ENCODE measurements around the gene NUP98.
"Not testable (repeated sequence)": the region's sequence is repeated elsewhere in the genome, so short reads cannot be mapped to it uniquely, and the experiment has no call there.

The NUP98 gene

GRCh38 chr11:3671334-3672254 lies 125.8 kb downstream of the NUP98 start, which contains the start of gene CHRNA10:
Gene CHRNA10 (minus strand): TSS chr11:3671384. CDS start chr11:3671312, 72 bp downstream.
- Mint-ChIP-seq H3K4me1 (no peaks in the 10 kb centered on the region), H3K27me3 (no peaks in the 10 kb centered on the region), H3K9me3 (no peaks in the 10 kb centered on the region), H3K36me3 (peaks cover 52 to 69% of the 10 kb centered on the region in 2 donors), H3K27ac (peak within 1 kb of the TSS; percentile 38), H3K4me3 (no peak within 1 kb of the TSS)
- ATAC-seq (replicated peaks) (no peak), DNase-seq (no peak)

DNA sequence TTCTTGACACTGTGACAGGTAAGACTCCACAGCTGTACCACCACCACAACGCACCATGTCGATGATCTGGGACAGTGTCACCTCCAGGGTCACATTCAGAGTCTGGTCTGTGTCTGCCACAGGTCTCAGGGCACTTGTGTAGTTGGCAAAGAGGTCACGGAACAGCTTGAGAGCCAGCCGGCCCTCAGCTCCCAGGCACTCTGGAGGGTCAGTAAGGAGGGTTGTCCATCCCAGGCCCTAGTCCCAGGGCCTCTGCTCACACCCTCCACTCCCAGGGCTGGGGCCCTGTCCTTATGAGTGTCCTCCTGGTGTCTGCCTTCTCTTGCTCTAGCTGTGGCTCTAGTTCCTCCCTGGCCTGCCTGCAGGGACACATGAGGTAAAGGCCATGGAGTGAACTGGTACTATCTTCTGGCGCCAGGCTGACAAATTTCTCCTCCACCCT lies 127.6 kb downstream of the NUP98 start:
- no peak overlapping the region for H3K27ac Mint-ChIP-seq
- no peaks in the 10 kb centered on the region for H3K9me3 Mint-ChIP-seq
- no peak for ATAC-seq (replicated peaks)

DNA sequence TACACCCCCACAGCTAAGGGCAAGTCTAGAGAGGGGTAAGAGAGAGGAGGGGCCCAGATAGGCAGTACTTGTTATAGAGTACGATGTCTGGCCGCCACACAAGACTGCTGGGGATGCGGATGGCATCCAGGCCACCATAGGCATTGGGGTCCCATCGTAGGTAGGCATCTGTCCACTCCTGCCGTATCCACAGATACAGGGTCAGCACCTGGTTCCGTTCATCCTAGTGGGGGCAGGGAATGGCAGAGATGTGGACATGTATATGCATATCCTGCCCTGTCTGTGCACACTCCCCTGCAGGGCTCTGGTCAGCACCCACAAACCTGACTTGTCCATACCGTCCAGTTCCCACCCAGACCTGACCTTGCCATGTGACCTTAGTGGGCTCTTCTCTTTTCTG lies 128.2 kb downstream of the NUP98 start:
- Mint-ChIP-seq H3K27me3 (no peaks in the 10 kb centered on the region), H3K36me3 (peaks cover 56 to 73% of the 10 kb centered on the region in 2 donors)

More for the DNA sequence above, 127.6 kb downstream of the NUP98 start:
- Mint-ChIP-seq H3K4me1 (no peaks in the 10 kb centered on the region), H3K27me3 (no peaks in the 10 kb centered on the region), H3K4me3 (no peak overlapping the region), H3K36me3 (peaks cover 53 to 74% of the 10 kb centered on the region in 2 donors)
- DNase-seq: no peak

DNA sequence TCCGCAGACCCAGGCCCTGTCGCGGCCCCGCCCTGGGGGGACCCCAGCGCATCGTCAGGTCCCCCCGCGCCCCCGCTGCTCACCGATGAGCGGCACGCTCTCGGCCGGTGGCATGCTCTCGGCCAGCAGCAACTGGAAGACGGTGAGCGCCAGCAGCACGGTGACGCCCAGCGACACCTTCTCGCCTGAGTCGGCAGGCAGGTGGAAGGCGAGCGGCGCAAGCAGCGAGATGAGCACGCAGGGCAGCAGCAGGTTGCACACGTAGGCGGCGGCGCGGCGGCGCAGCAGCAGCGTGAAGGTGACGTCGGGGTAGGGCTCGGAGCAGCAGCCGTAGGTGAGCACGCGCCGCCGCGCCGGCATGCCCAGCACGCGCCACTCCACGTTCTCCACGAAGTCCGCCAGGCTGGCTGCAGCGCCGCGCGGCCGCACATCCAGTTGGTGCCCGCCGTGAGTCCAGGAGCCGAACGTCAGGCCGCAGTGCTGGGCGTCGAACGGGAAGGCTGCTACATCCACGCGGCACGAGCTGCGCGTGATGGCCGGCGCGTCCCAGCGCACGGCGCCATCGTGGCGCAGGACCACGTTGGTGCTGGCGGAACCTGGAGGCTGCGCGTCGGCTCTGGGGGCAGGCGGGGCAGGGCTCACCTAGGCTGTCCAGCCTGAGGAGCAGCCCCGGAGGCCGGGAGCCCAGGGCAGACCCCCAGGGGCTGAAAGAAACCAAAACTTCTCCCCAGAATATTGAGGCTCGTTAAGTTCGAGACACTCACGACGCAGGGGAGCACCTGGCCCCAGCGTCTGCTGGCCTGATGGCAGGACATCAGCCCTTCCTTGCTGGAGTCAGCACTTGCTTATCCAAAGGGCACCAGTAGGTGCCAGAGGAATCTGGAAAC lies 130.0 kb downstream of the NUP98 start:
- Mint-ChIP-seq H3K27me3 (no peaks in the 10 kb centered on the region), H3K9me3 (no peaks in the 10 kb centered on the region), H3K4me3 (no peak overlapping the region), H3K4me1 (no peaks in the 10 kb centered on the region), H3K27ac (no peak overlapping the region), H3K36me3 (peaks cover 53 to 73% of the 10 kb centered on the region in 2 donors)
- ATAC-seq (replicated peaks) (no peak), DNase-seq (no peak)

More for the DNA sequence above, 128.2 kb downstream of the NUP98 start:
- H3K4me3 Mint-ChIP-seq: no peak overlapping the region
- H3K9me3 Mint-ChIP-seq: no peaks in the 10 kb centered on the region
- H3K27ac Mint-ChIP-seq: no peak overlapping the region
- DNase-seq (no peak), ATAC-seq (replicated peaks) (no peak)
- no peaks in the 10 kb centered on the region for H3K4me1 Mint-ChIP-seq

DNA sequence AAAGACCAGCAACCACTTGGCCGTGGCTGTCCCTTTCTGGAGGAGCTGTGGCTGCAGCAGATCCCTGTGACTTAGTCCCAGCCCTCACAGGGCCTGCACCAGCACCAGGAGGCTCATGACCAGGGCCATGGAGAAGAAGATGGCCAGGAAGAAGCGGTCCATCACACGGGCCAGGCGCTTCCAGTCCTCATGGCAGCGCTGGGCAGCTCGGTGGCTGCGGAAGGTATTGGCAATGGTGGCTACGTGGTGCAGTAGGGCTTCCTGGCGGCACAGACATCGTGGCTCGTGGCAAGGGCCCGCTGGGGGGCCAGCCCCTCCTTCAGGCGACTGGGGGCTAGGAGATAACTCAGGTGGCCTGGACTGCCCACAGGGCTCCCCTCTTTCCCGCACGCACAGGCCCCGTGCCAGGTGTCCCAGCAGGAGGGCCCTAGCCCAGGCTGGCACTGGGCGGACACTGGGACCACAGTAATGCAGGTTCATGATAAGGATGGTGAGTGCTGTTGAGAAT lies 131.3 kb downstream of the NUP98 start:
- no peak overlapping the region for H3K27ac Mint-ChIP-seq
- ATAC-seq (replicated peaks) (no peak), DNase-seq (no peak)
- no peak overlapping the region for H3K4me3 Mint-ChIP-seq
- no peaks in the 10 kb centered on the region for H3K27me3 Mint-ChIP-seq
- H3K4me1 Mint-ChIP-seq: no peaks in the 10 kb centered on the region
- peaks cover 46 to 66% of the 10 kb centered on the region in 2 donors for H3K36me3 Mint-ChIP-seq
- no peaks in the 10 kb centered on the region for H3K9me3 Mint-ChIP-seq

DNA sequence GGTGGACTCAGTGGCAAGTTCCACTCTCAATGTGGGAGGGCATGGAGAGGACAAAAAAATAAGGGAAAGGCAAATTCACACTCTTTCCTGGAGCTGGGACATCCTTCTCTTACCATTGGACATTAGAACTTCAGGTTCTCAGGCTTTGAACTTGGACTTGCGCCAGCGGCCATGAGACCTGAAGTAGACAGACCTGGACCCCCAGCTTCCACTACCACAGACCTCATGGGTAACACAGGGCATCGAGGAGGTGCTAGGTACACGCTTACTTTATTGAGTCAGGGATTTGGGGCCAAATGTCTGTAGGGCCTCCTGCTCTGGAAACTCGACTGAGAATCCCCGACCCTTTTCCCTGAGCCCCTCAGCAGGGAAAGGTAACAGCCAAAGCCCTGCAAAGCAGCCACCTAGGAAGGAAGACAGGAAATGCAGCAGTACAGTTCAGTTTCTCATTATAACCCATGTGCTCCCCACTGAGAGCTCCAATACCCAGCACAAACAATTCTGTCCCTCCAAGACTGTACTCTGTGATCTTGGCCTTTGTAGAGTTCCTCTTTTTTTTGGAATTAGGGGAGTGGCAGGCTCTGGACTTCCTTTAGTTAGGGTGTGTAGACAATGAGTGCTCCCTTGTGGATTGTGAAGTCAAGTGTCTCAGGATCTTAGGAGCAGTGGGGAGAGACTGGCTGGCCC lies 131.9 kb downstream of the NUP98 start:
- H3K36me3 Mint-ChIP-seq: peaks cover 40 to 60% of the 10 kb centered on the region in 2 donors
- no peaks in the 10 kb centered on the region for H3K4me1 Mint-ChIP-seq
- DNase-seq: no peak
- no peak for ATAC-seq (replicated peaks)
- no peak overlapping the region for H3K4me3 Mint-ChIP-seq
- no peak overlapping the region for H3K27ac Mint-ChIP-seq
- no peaks in the 10 kb centered on the region for H3K27me3 Mint-ChIP-seq
- H3K9me3 Mint-ChIP-seq: no peaks in the 10 kb centered on the region

- ATAC-seq (replicated peaks): no peak
- Mint-ChIP-seq H3K36me3 (peaks cover 29 to 47% of the 10 kb centered on the region in 2 donors), H3K27me3 (no peaks in the 10 kb centered on the region), H3K27ac (peak overlapping the region; percentile 32), H3K4me1 (no peaks in the 10 kb centered on the region), H3K9me3 (no peaks in the 10 kb centered on the region), H3K4me3 (no peak overlapping the region)
- DNase-seq: no peak
Measured at GRCh38 chr11:3664032-3664630, 133.2 kb downstream of the NUP98 start.

- Mint-ChIP-seq H3K27me3 (peaks cover 5 to 7% of the 10 kb centered on the region in 2 donors), H3K4me3 (no peak overlapping the region), H3K9me3 (no peaks in the 10 kb centered on the region), H3K36me3 (peaks cover 22 to 35% of the 10 kb centered on the region in 2 donors), H3K27ac (no peak overlapping the region), H3K4me1 (no peaks in the 10 kb centered on the region)
- ATAC-seq (replicated peaks): no peak
- no peak for DNase-seq
Measured at GRCh38 chr11:3662856-3663255, 134.5 kb downstream of the NUP98 start.

- no peaks in the 10 kb centered on the region for H3K4me1 Mint-ChIP-seq
- no peaks in the 10 kb centered on the region for H3K9me3 Mint-ChIP-seq
- H3K36me3 Mint-ChIP-seq: peaks cover 18 to 26% of the 10 kb centered on the region in 2 donors
- DNase-seq: no peak
- ATAC-seq (replicated peaks): no peak
- peaks cover 5 to 7% of the 10 kb centered on the region in 2 donors for H3K27me3 Mint-ChIP-seq
- H3K4me3 Mint-ChIP-seq: no peak overlapping the region
- H3K27ac Mint-ChIP-seq: no peak overlapping the region
Measured at GRCh38 chr11:3660960-3661359, 136.4 kb downstream of the NUP98 start.

DNA sequence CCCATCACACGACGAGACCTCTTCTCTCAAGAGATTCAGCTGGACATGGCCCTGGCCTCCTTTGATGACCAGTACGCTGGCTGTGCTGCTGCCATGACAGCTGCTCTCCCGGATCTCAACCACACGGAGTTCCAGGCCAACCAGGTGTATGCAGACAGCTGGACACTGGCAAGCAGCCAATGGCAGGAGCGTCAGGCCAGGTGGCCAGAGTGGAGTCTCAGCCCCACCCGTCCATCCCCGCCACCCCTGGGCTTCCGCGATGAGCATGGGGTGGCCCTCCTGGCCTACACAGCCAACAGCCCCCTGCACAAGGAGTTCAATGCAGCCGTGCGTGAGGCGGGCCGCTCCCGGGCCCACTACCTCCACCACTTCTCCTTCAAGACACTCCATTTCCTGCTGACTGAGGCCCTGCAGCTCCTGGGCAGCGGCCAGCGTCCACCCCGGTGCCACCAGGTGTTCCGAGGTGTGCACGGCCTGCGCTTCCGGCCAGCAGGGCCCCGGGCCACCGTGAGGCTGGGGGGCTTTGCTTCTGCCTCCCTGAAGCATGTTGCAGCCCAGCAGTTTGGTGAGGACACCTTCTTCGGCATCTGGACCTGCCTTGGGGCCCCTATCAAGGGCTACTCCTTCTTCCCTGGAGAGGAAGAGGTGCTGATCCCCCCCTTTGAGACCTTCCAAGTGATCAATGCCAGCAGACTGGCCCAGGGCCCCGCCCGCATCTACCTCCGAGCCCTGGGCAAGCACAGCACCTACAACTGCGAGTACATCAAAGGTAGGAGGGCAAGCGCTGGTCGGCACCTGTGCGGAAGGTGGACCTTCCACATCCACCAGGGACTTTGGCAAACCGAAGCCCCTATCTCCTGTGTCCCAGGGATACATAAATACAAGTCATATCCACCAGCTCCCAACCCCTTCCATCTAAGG lies 137.5 kb downstream of the NUP98 start:
- peaks cover 5 to 11% of the 10 kb centered on the region in 2 donors for H3K27me3 Mint-ChIP-seq
- H3K9me3 Mint-ChIP-seq: no peaks in the 10 kb centered on the region
- H3K27ac Mint-ChIP-seq: no peak overlapping the region
- no peak overlapping the region for H3K4me3 Mint-ChIP-seq
- no peak for DNase-seq
- H3K4me1 Mint-ChIP-seq: no peaks in the 10 kb centered on the region
- H3K36me3 Mint-ChIP-seq: peaks cover 10 to 15% of the 10 kb centered on the region in 2 donors
- no peak for ATAC-seq (replicated peaks)

DNA sequence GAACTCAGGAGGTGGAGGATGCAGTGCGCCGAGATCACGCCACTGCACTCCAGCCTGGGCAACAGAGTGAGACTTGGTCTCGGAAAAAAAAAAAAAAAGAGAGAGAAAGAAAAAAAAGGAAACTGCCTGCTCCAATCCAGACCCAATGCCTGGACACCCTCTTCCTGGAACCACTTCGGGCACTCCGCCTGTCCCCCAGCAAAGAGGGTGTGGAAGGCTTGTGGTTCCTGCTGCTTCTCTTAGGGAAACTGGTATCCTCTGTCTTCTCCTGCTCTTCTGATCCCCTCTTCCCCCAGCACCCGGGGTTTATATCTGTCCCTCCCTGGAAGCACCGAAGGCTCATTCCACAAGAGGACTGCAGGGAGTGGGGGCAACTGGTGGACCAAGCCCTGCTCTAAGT lies 139.1 kb downstream of the NUP98 start:
- Mint-ChIP-seq H3K36me3 (peaks cover 0 to 4% of the 10 kb centered on the region in 2 donors), H3K4me3 (no peak overlapping the region), H3K9me3 (no peaks in the 10 kb centered on the region), H3K27ac (no peak overlapping the region), H3K4me1 (no peaks in the 10 kb centered on the region), H3K27me3 (peaks cover 5 to 11% of the 10 kb centered on the region in 2 donors)
- DNase-seq (no peak), ATAC-seq (replicated peaks) (no peak)

GRCh38 chr11:3657331-3657730 lies 140.0 kb downstream of the NUP98 start:
- not testable (repeated sequence) for DNase-seq; H3K4me1 Mint-ChIP-seq; H3K4me3 Mint-ChIP-seq; H3K9me3 Mint-ChIP-seq; ATAC-seq (replicated peaks); H3K36me3 Mint-ChIP-seq; H3K27ac Mint-ChIP-seq
- peaks cover 5 to 11% of the 10 kb centered on the region in 2 donors for H3K27me3 Mint-ChIP-seq

DNA sequence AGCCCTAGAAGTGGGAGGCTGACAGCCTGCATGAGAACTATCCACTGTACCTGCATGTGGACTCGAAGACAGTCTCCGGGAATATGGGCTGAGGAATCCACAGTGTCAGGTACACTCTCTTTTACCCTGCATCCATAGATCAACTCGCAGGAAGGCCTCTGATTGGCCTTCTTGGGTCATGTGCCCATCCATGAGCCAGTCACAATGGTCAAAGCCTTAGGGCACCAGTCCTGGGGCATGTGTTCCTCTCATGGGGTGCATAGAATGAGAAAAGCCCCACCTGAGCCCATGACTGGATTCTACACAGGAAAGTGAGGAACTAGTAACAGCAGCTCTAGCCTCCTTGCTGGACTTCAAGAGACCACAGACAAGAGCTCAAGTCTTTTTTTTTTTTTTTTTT lies 141.8 kb downstream of the NUP98 start:
- Mint-ChIP-seq H3K27me3 (peaks cover 13 to 27% of the 10 kb centered on the region in 2 donors), H3K4me1 (no peaks in the 10 kb centered on the region), H3K9me3 (no peaks in the 10 kb centered on the region), H3K4me3 (no peak overlapping the region), H3K27ac (no peak overlapping the region), H3K36me3 (no peaks in the 10 kb centered on the region)
- ATAC-seq (replicated peaks) (no peak), DNase-seq (no peak)

Measured in stimulated activated naive B cell treated with anti-CD40 and anti-IgM and Interleukin-4, amounts not matched to agents 10 μg/mL and 1 μg/mL and 100 μg/mL, for 72 hours (primary cell).